Measurements from ENCODE around the gene TMBIM4. TPM values are rescaled to one million over a fixed set of nuclear protein-coding genes. Genes with fewer than 3 reads are reported as not detected.

TMBIM4 gene
- total RNA-seq, 1 experiment from 2014 or later, result 29.8 TPM

DNA sequence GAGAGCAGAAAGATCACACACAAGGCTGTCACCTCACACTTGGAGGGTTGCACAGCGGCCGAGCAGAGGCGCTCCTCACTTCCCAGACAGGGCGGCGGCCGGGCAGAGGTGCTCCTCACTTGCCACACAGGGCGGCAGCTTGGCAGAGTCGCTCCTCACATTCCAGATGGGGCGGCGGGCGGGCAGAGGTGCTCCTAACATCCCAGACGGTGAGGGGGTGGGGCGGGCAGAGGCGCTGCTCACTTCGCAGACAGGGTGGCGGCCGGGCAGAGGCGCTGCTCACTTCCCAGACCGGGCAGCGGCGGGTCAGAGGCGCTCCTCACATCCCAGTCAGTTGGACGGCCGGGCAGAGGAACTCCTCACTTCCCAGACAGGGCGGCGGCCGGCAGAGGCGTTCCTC is 9.1 kb downstream of the TMBIM4 start:
- no peak overlapping the region for H3K4me3 Mint-ChIP-seq
- H3K36me3 Mint-ChIP-seq, result peaks cover 41% of the 10 kb centered on the region
- peaks cover 22% of the 10 kb centered on the region for H3K9me3 Mint-ChIP-seq
- ATAC-seq, result no peak
- TF ChIP-seq ZNF671 (CRISPR knock-in tag; IDR thresholded peaks at IDR 0.05) (no peak), ZNF263 (CRISPR knock-in tag; IDR thresholded peaks at IDR 0.05; ENCODE audit: low read depth) (no peak), EMX1 (CRISPR knock-in tag; IDR thresholded peaks at IDR 0.05) (no peak), TP53 (CRISPR knock-in tag; IDR thresholded peaks at IDR 0.05) (no peak), SMAD3 (CRISPR knock-in tag; IDR thresholded peaks at IDR 0.05; ENCODE audit: borderline replicate concordance) (no peak), MYBL2 (CRISPR knock-in tag; IDR thresholded peaks at IDR 0.05) (no peak), OVOL2 (CRISPR knock-in tag; IDR thresholded peaks at IDR 0.05; ENCODE audit: borderline replicate concordance) (no peak), NR3C1 (CRISPR knock-in tag; conservative IDR thresholded peaks at IDR 0.05; ENCODE audit: low read depth) (no peak), ZNF138 (CRISPR knock-in tag; conservative IDR thresholded peaks at IDR 0.05) (no peak), FOXJ3 (CRISPR knock-in tag; IDR thresholded peaks at IDR 0.05; ENCODE audit: borderline replicate concordance) (no peak), GRHL2 (CRISPR knock-in tag; IDR thresholded peaks at IDR 0.05; ENCODE audit: insufficient replicate concordance, severe bottlenecking) (no peak), NFE2L1 (CRISPR knock-in tag; IDR thresholded peaks at IDR 0.05) (no peak), FOXP1 (CRISPR knock-in tag; IDR thresholded peaks at IDR 0.05; ENCODE audit: borderline replicate concordance) (no peak)
- TF ChIP-seq, protein P1, sequence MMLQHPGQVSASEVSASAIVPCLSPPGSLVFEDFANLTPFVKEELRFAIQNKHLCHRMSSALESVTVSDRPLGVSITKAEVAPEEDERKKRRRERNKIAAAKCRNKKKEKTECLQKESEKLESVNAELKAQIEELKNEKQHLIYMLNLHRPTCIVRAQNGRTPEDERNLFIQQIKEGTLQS (CRISPR knock-in tag; conservative IDR thresholded peaks at IDR 0.05), result no peak
- TF ChIP-seq, protein P2, sequence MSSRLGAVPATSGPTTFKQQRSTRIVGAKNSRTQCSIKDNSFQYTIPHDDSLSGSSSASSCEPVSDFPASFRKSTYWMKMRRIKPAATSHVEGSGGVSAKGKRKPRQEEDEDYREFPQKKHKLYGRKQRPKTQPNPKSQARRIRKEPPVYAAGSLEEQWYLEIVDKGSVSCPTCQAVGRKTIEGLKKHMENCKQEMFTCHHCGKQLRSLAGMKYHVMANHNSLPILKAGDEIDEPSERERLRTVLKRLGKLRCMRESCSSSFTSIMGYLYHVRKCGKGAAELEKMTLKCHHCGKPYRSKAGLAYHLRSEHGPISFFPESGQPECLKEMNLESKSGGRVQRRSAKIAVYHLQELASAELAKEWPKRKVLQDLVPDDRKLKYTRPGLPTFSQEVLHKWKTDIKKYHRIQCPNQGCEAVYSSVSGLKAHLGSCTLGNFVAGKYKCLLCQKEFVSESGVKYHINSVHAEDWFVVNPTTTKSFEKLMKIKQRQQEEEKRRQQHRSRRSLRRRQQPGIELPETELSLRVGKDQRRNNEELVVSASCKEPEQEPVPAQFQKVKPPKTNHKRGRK (CRISPR knock-in tag; IDR thresholded peaks at IDR 0.05; ENCODE audit: borderline replicate concordance), result no peak
- TF ChIP-seq, protein P3, sequence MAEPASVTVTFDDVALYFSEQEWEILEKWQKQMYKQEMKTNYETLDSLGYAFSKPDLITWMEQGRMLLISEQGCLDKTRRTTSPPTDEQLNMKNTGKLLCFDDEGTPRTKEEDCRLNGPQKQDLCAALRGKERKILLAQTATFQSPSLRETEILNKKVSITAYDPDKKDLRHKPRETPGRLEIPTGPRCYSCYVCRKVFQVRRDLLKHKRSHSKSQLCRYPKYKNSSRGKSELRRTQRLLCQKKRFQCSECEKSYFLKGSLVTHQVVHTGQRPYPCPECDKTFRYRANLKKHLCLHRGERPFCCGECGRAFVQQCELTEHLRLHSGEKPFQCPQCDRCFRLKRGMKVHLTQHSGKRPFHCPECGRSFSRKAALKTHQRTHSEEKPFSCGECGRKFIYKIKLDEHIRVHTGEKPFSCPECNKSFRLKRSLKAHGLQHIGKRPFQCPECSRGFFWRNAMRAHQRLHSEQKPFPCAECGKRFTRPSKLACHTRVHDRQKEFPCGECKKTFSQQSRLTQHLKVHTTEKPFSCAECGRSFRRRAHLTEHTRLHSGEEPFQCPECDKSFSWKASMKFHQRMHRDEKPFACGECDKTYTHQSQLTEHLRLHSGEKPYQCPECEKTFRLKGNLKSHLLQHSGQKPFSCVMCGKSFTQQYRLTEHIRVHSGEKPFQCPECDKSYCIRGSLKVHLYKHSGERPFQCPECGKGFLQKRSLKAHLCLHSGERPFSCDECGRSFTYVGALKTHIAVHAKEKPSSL (CRISPR knock-in tag; conservative IDR thresholded peaks at IDR 0.05), result no peak
- ChIA-PET POLR2A (interaction anchor here (1.5 kb wide), 1 partner anchor 9 kb away, joined by 4 read pairs; the partner anchor contains the start of gene TMBIM4), CTCF (interaction anchor here (0.7 kb wide), 1 partner anchor 16 kb away, joined by 3 read pairs; no protein-coding TSS in a partner anchor)
- no peak for DNase-seq (ENCODE audit: low spot score)
- no peaks in the 10 kb centered on the region for H3K4me1 Mint-ChIP-seq
- no peak overlapping the region for H3K27ac Mint-ChIP-seq
- no peaks in the 10 kb centered on the region for H3K27me3 Mint-ChIP-seq (ENCODE audit: low read depth)

GRCh38 chr12:66159123-66159522 is 10.7 kb downstream of the TMBIM4 start:
- TF ChIP-seq ZNF317 (CRISPR knock-in tag; IDR thresholded peaks at IDR 0.05; ENCODE audit: borderline replicate concordance, low read depth), result no peak
- TF ChIP-seq ZNF532 (CRISPR knock-in tag; IDR thresholded peaks at IDR 0.05; ENCODE audit: borderline replicate concordance), result no peak
- TF ChIP-seq SMAD3 (CRISPR knock-in tag; IDR thresholded peaks at IDR 0.05; ENCODE audit: borderline replicate concordance), result no peak
- TF ChIP-seq HMGA2 (CRISPR knock-in tag; IDR thresholded peaks at IDR 0.05), result no peak
- TF ChIP-seq, protein P4, sequence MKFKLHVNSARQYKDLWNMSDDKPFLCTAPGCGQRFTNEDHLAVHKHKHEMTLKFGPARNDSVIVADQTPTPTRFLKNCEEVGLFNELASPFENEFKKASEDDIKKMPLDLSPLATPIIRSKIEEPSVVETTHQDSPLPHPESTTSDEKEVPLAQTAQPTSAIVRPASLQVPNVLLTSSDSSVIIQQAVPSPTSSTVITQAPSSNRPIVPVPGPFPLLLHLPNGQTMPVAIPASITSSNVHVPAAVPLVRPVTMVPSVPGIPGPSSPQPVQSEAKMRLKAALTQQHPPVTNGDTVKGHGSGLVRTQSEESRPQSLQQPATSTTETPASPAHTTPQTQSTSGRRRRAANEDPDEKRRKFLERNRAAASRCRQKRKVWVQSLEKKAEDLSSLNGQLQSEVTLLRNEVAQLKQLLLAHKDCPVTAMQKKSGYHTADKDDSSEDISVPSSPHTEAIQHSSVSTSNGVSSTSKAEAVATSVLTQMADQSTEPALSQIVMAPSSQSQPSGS (CRISPR knock-in tag; IDR thresholded peaks at IDR 0.05; ENCODE audit: borderline replicate concordance, low read depth), result no peak
- TF ChIP-seq CREM (CRISPR knock-in tag; IDR thresholded peaks at IDR 0.05), result no peak
- no peak for TF ChIP-seq TEAD1 (CRISPR knock-in tag; IDR thresholded peaks at IDR 0.05)
- Mint-ChIP-seq H3K27me3 (ENCODE audit: low read depth) (no peaks in the 10 kb centered on the region), H3K4me1 (no peaks in the 10 kb centered on the region), H3K36me3 (peaks cover 26% of the 10 kb centered on the region), H3K4me3 (no peak overlapping the region), H3K9me3 (peaks cover 7% of the 10 kb centered on the region), H3K27ac (no peak overlapping the region)
- CTCF ChIA-PET, result interaction anchor here (1.0 kb wide), 1 partner anchor 14 kb away, joined by 3 read pairs; no protein-coding TSS in a partner anchor
- no peak for ATAC-seq
- no peak for DNase-seq (ENCODE audit: low spot score)
- POLR2A ChIA-PET, result no interaction called here
